HG03432 (cell line): ENCODE measurements around the gene HAUS3.

Source experiments
- ATAC-seq: cut with Tn5 transposase; IDR thresholded peaks from one replicate; pipeline ENCODE4 v1.9.1; 2021; ENCODE audit warnings: mild to moderate bottlenecking, moderate library complexity; ENCODE audit not compliant: unreplicated experiment

The HAUS3 gene, protein sequence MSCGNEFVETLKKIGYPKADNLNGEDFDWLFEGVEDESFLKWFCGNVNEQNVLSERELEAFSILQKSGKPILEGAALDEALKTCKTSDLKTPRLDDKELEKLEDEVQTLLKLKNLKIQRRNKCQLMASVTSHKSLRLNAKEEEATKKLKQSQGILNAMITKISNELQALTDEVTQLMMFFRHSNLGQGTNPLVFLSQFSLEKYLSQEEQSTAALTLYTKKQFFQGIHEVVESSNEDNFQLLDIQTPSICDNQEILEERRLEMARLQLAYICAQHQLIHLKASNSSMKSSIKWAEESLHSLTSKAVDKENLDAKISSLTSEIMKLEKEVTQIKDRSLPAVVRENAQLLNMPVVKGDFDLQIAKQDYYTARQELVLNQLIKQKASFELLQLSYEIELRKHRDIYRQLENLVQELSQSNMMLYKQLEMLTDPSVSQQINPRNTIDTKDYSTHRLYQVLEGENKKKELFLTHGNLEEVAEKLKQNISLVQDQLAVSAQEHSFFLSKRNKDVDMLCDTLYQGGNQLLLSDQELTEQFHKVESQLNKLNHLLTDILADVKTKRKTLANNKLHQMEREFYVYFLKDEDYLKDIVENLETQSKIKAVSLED

DNA sequence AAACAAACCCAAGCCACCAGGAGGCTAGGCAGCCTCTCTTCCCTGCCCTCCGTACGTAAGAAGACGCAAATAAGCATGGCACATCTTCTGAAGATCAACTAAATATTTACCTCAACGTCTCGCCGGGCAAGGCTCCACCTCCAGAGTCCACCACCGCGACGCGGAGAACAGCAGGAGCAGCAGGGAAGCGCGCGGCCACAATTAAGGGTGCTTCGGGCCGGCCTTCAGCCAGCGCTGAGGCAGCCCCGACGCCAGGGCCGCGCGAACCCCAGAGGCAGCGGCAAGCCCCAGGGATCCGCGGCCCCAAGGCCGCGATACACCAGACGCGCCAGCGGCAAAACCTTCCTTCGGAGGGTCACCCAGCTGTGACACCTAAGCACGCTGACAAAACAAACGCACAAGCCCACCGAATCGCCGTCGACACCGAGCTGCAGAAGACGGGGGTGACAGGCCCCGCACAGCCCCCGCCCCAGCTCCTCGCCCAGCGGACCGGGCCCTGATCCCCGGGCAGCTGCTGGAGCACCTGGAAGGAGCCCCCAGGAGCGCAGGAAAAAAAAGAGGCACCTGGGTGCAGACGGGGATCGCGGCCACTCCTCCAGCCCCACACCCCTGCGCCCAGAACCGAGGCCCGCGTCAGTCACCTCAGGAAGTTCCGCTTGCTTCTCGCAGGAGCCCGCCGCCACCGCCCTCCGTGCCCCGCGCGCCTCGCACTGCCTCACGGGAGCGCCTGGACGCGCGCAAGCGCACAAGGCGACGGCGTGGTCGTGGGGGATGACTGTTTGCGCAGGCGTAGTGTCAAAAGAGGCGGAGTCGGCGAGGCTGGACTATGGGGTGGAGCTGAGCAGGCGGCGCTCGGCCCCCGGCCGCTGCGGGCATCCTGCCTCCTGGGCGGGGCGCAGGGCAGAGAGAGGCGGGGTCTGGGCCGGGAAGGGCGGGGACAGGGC lies at the start of gene HAUS3, which contains the start of gene POLN:
Gene HAUS3 (minus strand): TSS at position 712 of the 944 bp plus-strand sequence. CDS start 1,175 bp downstream, outside the sequence.
Gene POLN (minus strand): TSS at position 712 of the 944 bp plus-strand sequence. CDS start 12,890 bp downstream, outside the sequence.
- peak; percentile 84 for ATAC-seq

DNA sequence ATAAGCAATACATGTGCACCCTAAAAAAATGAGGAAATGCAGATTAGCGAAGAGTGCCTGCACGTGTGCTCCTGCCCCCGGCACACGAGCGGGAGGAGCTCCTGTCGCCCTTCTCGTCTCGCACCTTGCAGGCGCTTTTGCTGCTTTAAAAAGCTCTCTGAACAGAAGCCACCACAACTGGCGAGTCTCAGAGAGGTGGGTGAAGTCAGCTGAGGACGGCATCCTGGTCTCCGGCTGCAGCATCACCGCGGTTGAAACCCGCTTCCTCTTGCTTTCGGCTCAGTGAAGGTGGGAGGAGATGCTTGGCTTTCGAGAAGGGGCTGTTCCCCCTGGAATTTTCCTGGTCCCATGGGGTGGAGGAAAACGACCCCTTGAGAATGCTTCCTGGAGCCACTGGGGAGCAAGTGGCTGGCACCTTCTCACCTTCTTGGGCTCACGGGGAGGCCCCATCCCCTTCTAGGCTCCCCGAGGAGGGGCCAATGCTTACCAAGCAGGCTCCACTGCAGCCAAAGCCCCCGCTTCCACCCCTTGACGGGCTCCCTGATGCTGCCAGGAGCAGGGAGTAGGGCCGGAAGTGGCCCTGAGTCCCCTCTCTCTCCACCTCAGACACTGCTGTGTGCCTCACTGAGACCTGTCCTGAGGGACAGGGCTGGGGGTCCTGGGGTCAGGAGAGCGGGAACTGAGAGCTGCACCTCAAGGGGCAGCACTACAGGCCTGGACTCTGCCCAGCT lies 49.2 kb upstream of the HAUS3 start:
- ATAC-seq: peak; percentile 49

DNA sequence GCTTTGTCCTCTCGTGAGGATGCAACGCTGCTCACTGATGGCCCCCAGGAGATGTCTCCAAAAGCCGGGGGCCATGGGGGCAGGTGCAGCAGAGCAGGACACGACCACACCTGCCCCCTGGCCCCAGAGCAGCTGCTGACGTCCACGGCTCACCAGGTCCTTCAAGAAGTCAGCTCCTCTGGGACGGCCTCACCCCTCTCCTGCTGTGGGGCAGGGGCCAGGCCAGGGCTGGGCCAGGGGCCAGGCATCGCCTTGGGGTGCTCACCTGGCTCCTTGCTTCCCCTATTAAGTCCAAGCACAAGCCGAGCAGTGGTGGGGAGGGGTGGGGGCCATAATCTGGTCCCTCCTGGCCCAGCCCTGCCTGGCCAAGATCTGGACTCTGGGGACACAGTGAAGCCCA lies 48.6 kb upstream of the HAUS3 start:
- ATAC-seq: no peak

DNA sequence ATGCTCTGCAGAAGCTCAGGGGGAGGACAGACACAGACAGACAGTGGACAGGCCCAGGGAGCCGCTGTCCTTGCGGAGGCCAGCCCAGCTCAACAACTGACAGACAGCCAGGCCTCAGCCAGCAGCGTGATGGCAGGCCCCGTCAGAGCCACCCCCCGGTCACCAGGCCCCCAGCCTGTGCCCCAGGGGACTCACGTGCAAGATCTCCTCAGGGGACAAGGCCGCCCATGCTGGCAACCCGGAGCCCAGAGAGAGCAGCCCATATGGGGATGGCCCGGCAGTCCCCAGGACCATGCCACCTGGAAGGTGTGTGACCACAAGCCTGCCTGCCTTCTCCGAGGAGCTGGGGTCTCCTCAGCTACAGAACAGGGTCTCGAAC lies 48.0 kb upstream of the HAUS3 start:
- ATAC-seq: no peak

DNA sequence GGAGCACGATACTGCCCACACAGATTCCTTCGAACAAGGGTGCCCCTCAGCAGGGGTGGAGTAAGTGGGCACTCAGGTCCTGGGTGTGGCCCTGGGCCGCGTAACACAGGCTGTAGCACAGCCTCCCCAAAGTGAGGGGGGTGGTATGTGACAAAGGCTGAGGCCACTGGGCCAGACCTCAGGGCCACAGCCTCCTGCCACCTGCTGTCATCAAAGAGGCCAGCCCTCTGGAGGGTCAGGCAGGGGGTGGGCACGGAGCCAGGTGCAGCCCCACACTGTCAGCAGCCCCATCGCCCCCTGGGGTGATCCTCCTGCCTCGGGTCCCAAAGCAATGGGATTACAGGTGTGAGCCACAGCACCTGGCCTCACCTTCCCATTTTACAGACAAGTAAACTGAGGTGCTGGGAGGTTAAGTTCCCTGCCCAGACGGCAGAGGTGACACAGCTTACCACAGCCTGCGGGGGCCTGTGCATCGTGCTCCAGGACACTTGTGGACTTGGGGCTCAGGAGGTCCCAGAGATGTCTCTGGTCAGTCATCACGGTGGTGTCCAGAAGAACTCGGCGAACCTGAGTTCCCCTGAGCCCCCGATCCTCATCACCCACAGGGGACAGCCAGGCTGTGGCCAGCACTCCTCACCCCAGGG lies 47.5 kb upstream of the HAUS3 start:
- no peak for ATAC-seq

DNA sequence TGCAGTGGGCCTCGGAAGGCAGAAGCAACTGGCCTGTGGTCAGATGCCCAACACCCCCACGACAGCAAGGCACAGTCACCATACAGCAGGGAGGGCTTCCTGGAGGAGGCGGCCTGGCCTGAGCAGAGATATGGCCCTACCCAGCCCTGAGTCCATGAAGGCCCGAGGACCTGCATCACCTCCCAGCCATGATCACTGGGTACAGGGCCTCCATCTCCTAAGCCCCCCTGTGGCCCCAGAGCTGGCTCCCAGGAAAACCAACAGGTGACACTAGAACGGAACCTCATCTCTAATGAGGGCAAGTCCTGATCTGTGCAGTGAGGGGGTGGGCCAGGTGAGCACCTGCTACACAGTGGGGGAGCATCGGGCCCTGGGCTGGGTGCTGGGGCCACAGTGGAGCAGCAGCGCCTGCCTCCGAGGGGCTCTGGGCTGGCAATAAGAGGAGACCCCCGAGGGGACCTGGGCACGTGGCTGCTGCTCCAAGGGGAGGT lies 46.2 kb upstream of the HAUS3 start:
- no peak for ATAC-seq

DNA sequence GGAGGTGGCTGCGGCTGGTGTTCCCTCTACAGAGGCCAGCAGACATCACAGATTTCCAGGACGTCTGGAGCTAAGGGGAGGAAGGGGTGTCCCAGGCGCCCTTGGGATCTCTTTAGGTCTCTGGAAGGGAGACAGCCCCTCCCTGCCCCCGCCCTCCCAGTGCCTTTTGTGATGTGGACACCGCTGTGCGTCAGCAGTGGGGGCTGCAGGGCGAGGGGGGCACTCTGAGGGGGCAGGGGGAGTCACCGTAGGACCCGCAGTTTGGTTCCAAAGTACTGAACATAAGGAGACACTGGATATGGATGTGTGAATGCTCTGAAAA lies 45.6 kb upstream of the HAUS3 start:
- no peak for ATAC-seq

DNA sequence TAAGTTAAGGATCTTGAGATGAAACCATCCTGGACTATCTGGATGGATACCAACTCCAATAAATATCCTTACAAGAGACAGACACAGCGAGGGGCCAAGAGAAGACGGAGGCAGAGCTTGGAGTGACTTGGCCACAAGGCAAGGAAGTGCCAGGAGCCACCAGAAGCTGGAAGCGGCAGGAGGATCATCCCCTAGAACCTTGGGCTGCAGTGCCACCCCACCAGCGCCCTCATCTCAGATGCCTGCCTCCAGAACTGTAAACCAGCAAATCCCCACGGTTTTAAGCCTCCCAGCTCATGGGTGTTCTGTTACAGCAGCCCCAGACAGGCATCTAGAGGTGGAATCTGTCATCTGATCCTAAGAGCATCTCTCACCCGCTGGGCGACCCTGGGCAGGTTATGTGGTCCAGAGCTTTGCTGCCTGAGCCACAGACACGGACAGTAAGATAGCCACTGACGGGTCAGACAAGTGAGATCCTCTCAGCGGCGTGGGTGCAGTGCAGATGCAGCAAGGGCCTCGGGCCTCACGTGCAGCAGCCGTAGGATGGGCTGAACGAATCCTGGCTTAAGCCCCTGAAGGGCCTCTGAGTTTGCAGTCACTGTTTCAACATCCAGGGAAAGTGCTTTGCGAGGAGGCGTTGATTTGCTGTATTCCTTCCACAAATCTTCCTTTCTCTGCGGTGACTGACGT lies 45.1 kb upstream of the HAUS3 start:
- no peak for ATAC-seq

DNA sequence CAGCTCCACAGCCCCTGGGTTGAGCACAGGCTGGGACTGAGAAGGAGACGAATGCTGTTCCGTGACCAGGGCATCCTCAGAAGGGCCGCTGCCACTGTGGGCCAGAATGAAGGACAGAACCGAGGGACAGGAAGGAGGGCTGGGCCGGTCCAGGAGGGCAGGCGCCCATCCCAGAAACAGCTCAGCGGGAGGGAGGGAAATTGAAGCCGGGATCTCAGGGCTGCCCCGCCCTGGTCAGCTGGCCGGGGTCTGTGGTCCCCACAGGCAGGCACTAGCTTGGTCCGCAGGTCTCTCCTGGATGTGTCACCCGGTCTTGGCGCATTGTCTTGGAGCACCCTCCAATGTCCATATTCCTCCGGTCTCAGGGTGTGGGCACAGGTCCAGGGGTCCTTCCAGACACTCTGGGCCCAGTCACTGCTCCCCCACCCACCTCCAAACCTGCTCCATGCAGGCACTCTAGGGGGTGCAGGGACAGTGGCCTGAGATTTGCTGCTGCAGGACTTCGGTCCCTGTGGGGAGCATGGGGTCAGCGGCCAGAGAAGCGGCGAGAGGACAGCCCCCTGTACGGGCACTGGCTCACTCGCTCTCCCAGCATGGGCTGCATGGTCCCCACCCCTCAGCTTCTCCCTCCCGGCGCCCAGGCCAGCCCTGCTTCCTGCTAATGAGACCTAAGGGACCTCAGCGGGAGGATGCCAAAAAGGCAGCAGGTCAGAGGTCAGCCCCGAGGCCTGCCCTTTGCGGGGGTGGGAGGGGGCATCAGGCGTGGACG lies 43.9 kb upstream of the HAUS3 start:
- no peak for ATAC-seq

DNA sequence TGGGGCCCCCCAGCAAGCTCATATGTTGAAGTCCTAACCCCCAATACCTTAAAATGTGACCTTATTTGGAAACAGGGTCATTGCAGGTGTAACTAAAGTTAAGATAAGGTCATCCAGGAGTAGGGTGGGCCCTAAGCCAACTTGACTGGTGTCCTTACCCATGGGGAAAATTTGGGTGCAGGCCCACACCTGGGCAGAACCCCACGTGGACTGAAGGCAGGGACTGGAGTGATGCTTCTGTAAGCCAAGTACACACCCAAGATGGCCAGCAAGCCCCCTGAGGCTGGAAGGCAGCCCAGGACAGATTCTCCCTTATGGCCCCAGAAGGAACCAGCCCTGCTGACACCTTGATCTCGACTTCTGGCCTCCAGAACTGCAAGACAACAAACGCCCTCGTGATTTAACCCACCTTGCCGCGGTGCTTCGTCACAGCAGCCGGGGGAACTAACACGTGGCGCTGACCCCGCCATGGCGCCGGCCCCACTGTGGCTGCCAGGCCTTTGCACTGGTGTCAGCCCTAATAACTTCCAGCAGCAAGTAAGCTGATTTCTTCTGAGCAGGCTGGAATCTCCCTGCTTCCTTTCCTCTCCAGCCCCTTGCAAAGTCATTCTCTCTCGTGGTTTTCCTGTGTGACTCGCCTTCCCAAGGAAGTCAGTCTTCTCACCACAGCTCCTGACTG lies 43.2 kb upstream of the HAUS3 start:
- ATAC-seq: no peak

DNA sequence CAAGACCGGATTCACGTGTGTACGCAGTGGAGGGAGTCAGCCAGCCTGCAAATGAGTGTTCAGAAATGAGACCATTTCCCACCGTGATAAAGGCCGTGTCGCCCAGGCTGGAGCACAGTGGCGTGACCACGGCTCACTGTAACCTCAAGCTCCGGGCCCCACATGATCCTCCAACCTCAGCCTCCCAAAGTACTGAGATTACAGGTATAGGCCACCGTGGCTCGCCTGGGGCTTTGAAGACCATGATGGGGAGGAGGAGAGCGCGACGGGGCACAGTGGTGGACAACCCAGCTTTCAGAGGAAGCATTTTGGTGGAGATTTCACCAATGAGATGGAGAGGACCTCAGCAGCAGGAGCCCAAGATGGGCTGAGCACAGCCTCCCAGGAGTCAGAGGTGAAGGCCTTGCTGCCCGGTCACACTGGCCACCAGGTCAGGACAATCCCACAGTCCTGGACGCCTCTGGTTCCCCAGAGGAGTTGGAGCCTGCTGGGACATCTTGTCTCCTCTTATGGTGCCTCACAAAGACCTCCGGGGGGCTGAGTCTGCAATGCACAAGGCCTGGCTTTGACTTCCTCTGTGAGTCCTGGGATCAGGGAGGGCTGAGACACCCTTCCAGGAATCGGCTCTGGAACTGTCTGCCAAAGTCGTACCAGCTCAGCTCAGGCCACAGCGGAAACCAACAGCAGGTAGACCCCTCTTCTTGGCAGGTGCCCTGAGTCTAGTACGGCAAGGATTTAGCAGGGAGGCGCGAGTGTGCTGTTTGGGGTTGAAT lies 42.4 kb upstream of the HAUS3 start:
- no peak for ATAC-seq

DNA sequence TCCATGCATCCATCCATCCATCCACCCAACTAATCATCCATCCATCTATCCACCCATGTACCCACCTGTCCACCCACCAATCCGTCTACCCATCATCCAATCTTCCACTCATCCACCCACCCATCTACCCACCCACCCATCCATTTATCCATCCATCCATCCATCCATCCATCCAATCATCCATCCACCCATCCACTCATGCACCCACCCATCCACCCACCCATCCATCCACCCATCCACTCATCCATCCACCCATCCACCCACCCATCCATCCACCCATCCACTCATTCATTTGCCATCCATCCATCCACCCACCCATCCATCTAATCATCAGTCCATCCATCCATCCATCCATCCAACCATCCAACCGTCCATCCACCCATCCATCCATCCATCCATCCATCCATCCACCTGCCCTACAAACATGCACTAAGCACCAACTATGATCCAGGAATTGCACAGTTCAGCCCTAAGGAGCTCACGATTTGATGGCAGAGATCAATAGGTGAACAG lies 41.3 kb upstream of the HAUS3 start:
- ATAC-seq: no peak

DNA sequence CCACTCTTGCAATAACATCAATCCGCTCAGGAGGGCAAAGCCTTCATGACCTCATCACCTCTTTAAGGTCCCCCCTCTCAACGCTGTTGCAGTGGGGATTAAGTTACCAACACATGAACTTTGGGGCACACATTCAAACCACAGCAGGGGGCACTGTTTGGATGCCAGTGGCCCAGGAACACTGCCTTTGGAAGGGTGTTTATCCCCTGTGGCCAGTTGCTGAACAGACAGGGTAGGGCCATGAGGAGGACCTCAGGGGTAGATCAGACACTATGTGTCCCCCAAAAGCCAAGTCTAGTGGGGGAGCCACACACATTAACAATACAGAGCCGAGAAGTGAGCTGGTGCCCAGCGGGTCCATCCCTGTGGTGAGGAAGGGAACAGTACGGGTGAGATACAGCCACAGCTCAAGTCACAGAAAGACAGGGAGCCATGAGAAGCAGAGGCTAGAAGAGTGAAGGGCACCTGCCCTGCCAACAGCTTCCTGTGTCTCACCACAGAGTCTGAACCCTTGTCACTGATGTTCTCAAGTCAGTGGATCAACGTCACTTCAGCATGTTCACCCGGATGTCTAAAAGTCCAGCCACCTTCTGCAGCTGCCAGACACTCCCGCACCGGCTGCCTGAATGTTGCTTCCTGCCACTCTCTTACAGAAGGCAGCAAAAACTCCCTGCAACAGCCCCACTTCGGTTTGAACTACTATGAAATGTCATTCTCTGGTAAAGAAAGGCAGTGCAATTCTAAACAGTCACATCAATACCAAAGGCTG lies 39.8 kb upstream of the HAUS3 start:
- peak; percentile 83 for ATAC-seq

DNA sequence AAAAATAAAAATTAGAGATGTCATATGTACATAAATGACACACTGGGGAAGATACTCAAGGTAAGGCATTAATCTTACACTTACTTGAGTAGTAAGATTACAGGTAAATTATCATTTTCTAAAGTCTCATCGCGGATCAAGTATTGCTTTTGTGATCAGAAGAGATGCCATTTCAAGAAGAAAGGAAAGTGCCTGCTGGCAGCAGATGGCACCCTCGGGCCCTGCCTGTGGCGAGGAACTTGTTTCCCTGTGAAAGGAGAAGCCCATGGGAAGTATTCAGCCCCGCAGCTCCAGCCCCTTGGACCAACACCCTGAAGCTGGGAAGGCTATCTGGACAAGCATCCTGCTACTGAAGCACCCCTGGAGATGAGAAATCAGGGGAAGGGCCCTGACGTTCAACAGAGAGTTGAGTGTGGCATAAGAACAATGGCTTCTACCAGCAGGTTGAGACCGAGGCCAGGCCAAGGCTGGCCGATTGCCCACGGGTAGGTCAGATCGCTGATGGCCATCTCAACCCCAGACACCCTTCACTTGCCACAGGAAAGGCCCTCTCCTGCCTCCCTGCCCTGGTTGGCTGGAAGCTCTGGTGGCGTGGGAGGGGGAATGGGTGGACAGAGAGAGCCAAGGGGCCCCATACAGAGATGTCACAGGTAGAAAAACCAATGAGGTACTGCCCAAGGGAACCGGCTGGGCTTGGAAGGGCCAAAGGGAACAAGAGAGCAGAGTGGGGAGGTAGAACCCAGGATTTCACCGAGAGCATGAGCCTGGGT lies 38.8 kb upstream of the HAUS3 start:
- ATAC-seq: no peak

DNA sequence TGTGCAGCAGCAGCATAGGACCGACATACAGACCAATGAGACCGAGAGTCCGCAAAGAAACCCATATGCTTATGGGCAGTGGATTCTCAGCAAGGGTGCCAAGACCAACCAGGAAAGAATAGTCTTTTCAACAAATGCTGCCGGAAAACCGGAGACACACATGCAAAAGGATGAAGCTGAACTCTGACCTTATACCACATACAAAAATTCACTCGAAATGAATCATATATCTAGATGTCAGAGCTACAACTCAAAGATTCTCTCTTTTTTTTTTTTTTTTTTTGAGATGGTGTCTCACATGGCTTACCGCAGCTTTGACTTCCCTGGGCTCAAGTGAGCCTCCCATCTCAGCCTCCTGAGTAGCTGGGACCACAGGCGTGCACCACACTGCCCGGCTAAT lies 36.0 kb upstream of the HAUS3 start:
- no peak for ATAC-seq
